ENCODE results near the gene PLEKHA4.
"Not testable (repeated sequence)": the region's sequence is repeated elsewhere in the genome, so short reads cannot be mapped to it uniquely, and the experiment has no call there.

PLEKHA4 gene

DNA sequence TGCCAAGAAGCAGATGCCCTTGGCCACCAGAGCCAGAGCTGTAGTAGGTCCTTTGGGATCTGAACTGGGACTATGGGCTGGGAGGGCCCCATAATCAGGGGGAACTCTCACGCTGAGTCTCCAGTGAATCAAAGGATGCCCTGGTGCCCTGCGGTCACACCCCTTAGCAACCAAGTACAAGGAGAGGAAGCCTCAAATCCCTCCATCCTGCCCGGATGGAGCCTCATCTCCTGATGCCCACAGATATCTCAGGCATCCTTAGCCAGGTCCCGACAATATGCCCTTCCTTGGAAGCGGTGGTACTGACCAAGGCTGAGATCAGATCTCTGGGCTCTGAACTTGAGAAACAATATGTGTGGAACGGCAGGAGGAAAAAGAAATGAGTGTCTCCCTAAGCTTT lies 1.7 kb downstream of the PLEKHA4 start:
- DNase-seq (ENCODE audit: low spot score) (no peak), FAIRE-seq (no peak)

- FAIRE-seq, result no peak
- DNase-seq (ENCODE audit: low spot score), result no peak
These were observed 5.6 kb downstream of the PLEKHA4 start for GRCh38 chr19:48862827-48863226.

- no peak for FAIRE-seq
- DNase-seq (ENCODE audit: low spot score), result no peak
These were observed 7.1 kb downstream of the PLEKHA4 start for GRCh38 chr19:48861313-48861712.

DNA sequence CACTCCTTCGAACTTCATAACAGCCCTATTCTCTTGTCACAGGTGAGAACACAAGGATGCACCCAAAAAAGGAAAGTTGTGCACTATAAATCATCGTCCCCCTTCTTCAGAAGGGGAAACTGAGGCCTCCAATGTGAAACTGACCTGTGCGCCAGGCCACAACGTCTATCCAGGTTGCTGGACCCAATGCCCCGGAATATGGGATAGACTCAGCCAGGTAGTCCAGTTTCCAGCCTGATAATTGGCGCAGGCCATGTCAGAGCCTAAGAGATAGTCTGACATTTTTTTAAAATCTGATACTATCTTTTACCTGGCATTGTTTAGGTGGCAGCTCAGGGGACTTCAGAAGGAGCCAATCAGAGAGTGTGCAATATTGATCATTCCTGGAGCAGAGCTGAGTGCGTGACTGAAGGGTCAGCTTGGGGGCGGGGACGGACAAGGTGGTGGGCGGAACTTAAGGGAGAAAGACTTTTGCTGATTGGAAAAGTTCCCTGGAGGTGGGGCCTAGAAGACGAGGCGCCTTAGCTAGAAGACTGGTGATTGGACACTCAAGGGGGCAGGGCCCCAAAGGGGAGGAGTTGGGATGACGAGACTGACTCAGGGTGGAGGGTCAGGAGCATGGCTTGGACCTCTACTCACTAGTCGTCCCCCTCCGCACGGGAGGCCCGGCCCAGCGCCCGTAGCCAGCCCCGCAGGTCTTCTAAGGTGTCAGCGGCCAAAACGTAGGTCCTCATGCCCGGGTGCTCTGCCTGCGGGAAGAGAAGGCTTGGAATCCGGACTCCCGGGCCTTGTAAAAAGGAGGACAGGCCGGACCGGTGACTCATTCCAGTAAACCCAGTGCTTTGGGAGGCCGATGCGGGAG lies 8.5 kb downstream of the PLEKHA4 start:
- FAIRE-seq (no peak), DNase-seq (ENCODE audit: low spot score) (no peak)

GRCh38 chr19:48858984-48859710 lies 9.3 kb downstream of the PLEKHA4 start:
- no peak for FAIRE-seq
- DNase-seq (ENCODE audit: low spot score), result no peak

GRCh38 chr19:48856921-48857320 lies 11.5 kb downstream of the PLEKHA4 start:
- DNase-seq (ENCODE audit: low spot score) (no peak), FAIRE-seq (no peak)

GRCh38 chr19:48854103-48854502 lies 14.3 kb downstream of the PLEKHA4 start:
- no peak for FAIRE-seq
- DNase-seq (ENCODE audit: low spot score), result no peak

DNA sequence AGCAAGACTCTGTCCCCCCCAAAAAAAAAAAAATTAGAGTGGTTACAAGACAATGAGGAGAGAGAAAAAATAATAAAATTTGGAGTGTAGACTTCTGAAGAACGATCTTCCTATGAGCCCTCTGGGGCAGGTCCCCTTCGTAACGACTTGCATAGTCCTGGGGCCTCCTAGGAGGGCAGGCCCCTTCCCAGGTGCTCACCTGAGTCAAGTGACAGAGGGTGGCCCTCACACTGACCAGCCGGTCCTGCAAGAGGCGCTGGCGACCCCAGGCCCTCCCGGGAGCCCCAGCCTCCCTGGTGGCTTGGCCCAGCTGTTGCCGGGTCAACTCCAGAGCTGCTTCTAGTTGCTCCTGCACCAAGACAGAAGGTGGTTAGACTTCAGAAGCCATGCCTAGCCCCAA lies 14.9 kb downstream of the PLEKHA4 start:
- no peak for FAIRE-seq

GRCh38 chr19:48852292-48852691 lies 16.1 kb downstream of the PLEKHA4 start:
- DNase-seq (ENCODE audit: low spot score), result no peak
- no peak for FAIRE-seq

More for the DNA sequence above, 14.9 kb downstream of the PLEKHA4 start:
- no peak for DNase-seq (ENCODE audit: low spot score)

DNA sequence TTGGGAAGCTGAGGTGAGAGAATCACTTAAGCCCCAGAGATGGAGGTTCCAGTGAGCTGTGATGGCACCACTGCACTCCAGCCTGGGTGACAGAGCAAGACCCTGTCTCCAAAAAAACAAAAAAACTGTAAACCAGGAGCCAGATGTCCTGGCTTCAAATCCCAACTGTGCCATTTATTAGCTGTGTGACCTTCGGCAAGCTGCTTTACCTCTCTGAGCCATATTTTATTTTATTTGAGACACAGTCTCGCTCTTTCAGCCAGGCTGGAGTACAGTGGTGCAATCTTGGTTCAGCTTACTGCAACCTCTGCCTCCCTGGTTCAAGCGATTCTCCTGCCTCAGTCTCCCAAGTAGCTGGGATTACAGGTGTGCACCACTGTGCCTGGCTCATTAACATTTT lies 21.8 kb downstream of the PLEKHA4 start:
- not testable (repeated sequence) for DNase-seq (ENCODE audit: low spot score); FAIRE-seq

- no peak for FAIRE-seq
- DNase-seq (ENCODE audit: low spot score), result no peak
These were observed 23.0 kb downstream of the PLEKHA4 start for GRCh38 chr19:48845384-48845783.

DNA sequence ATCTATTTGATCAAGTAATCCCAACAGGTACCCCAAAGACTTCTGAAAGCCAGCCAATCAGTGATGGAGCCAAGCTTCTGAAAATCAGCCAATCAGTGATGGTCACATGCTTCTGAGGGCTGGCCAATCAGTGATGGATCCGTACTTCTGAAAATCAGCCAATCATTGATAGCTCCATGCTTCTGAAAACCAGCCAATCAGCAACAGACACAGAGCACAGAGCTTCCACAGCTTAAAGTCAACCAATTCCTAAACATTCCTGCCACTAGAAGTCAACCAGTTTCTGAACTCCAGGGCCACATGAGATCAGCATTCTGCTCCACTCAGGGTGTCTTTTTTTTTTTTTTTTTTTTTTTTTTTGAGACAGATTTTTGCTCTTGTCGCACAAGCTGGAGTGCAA lies 23.9 kb downstream of the PLEKHA4 start:
- no peak for FAIRE-seq

GRCh38 chr19:48842789-48843162 lies 25.6 kb downstream of the PLEKHA4 start:
- FAIRE-seq, result no peak
- peak; percentile 30 for DNase-seq (ENCODE audit: low spot score)

More for the DNA sequence above, 23.9 kb downstream of the PLEKHA4 start:
- peak; percentile 32 for DNase-seq (ENCODE audit: low spot score)

GRCh38 chr19:48841571-48841970 lies 26.8 kb downstream of the PLEKHA4 start:
- DNase-seq (ENCODE audit: low spot score) (no peak), FAIRE-seq (no peak)

GRCh38 chr19:48841047-48841446 lies 27.4 kb downstream of the PLEKHA4 start:
- DNase-seq (ENCODE audit: low spot score), result no peak
- no peak for FAIRE-seq

DNA sequence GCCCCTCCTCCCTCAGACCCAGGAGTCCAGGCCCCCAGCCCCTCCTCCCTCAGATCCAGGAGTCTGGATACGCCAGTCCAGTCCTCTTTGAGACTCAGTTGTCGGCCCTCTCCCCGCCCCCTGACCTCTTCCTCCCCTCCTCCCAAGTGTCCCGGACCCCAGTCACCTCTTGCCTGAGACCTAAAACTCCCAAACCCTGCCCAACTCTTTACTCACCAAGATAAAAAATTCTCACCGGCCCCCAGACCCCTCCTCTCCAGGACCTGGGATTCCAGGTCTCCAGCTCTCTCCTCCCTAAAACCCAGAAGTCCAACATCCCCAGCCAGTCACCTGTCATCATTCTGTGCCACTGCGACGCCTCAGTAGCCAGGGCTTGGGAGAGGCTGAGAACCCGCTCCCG lies 30.7 kb downstream of the PLEKHA4 start:
- FAIRE-seq (no peak), DNase-seq (ENCODE audit: low spot score) (no peak)

DNA sequence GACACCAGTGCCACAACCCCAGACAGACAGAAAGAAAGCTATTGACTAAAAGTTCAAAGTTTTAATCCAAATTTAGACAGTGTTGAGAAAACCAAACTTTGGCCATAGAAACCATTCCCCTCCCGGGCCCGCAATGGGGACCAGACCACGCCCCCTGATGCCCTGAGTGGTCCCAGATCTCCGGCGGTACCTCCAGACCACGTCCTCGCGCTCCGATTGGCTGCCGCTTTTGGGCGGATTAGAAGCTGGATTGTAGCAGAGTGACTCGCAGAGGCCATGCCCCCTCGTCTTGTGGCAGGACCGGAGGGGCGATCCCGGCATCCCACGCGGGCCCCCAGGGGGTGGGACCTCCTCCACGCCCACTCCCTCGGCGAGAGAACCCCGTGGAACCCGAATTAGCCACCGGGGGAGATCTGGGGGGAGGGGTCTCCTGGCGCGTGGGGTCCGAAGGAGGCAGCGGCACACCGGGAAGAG lies 31.3 kb downstream of the PLEKHA4 start:
- DNase-seq (ENCODE audit: low spot score), result no peak
- FAIRE-seq, result no peak

DNA sequence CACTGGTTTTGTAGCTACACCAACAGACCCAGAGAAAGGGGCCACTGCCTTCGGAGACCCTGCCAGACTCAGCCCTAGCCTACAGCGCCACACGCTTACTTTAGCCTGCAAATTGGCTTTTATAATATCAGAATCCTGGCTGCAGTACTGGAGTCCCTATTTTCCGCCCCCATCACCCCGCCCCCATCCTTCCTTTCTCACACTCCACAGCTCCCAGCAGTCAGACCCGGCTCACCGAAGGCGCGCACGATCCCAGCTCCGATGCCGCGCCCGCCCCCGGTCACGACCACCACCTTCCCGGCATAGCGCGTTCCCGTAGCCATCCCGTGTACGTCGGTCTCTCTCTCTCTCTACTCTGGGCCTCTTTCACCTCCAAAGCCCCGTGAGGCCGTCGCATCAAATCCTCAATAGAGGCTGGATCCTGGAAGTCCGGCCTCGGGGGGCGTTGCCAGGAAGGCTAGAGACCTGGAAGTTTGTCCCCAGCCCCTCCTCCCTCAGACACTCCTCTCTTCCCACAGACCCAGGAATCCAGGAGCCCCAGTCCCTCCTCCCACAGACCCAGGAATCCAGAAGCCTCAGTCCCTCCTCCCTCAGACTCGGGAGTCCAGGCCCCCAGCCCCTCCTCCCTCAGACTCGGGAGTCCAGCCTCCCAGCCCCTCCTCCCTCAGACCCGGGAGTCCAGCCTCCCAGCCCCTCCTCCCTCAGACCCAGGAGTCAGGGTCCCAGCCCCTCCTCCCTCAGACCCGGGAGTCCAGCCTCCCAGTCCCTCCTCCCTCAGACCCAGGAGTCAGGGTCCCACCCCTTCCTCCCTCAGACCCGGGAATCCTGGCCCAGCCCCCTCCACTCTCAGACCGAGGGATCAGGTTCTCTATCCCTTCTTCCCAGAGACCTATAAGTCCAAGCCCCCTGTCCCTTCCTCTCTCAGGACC lies 32.1 kb downstream of the PLEKHA4 start, which contains the start of gene HSD17B14:
Gene HSD17B14, minus strand, starts transcription at position 403 of the 929 bp plus-strand sequence. Its CDS starts 80 bp downstream, at position 323.
- FAIRE-seq (no peak), DNase-seq (ENCODE audit: low spot score) (no peak)

GRCh38 chr19:48835734-48836088 lies 32.7 kb downstream of the PLEKHA4 start:
- no peak for FAIRE-seq
- peak; percentile 55 for DNase-seq (ENCODE audit: low spot score)

DNA sequence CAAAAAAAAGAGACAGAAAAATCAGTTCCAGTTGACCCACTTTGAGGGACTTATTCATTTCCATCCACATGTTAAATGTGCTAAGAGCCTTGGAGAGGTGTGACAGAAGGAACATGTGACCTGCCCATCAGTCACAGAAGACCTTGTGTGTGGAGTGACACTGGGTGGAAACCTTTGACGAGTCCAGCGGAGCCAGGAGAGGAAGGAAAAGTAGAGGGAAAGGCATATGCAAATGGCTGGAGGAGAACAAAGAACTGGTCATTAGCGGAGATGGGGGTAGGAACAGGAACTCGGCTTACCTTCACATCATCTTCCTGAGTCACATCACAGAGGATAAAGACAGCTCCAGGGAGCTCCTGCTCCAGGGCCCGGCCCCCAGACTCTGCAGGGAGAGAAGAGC lies 34.4 kb downstream of the PLEKHA4 start:
- no peak for DNase-seq (ENCODE audit: low spot score)
- no peak for FAIRE-seq

DNA sequence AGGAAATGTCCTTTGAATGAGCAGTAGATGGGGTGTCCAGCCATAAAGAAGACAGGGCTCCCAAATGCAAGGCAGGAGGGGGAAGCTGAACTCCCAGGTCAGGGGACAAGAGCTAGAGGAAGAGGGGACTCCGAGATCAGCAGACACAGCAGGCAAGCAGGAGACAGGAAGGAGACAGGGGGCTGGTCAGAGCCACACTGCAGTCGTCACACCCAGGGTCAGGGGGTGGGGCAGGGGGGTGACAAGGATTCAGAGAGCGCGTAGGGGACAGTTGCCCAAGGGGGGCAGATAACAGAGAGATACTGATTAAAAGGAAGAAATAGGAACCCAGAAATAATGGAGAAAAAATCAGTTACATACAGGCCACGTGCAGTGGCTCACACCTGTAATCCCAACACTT lies 35.4 kb downstream of the PLEKHA4 start:
- FAIRE-seq, result no peak
- no peak for DNase-seq (ENCODE audit: low spot score)

Data from RCC 7860 (cell line).